GM12878 (cell line): ENCODE data around the gene S100A6. TPM values are rescaled to one million over a fixed set of nuclear protein-coding genes. Genes with fewer than 3 reads are reported as not detected.

Experiments used
- ATAC-seq: fragments of 200-7000 bp; cut with Tn5 transposase; 3 replicates; pipeline ENCODE4 v1.9.1; 2020; ENCODE audit warnings: mild to moderate bottlenecking, moderate library complexity
- BruUV-seq: library from RNA; stranded (reverse); fragments of 400-500 nt; replicated peaks from 2 replicates; lab custom pipeline; 2021; lab: Mats Ljungman, UMichigan
- CTCF ChIA-PET: fragments of 300-600 bp; sonication (Branson Sonifier 250); formaldehyde crosslinking; extraction: SDS; loops from one replicate; lab custom pipeline; 2021; ENCODE audit warnings: inconsistent platforms; lab: Yijun Ruan, JAX
- POLR2A ChIA-PET: fragments of 350-600 bp; formaldehyde crosslinking; extraction: SDS; loops from one replicate; lab custom pipeline; 2021; ENCODE audit warnings: inconsistent platforms; lab: Charles Lee
- RAD21 ChIA-PET: fragments of 300-600 bp; sonication (Branson Sonifier 250); formaldehyde crosslinking; loops from one replicate; lab custom pipeline; 2023; ENCODE audit warnings: antibody characterized with exemption; ENCODE audit not compliant: unreplicated experiment; lab: Charles Lee
- SMC1A ChIA-PET: fragments of 300-600 bp; sonication (Branson Sonifier 250); formaldehyde crosslinking; loops from one replicate; lab custom pipeline; 2023; ENCODE audit not compliant: unreplicated experiment, uncharacterized antibody; lab: Charles Lee
- DNase-seq: peaks from one replicate; pipeline ENCODE4 v3.0.0-alpha.2; 2011; ENCODE audit warnings: low read depth, low spot score
- FAIRE-seq: peaks from 3 replicates; lab custom pipeline; 2011; peaks lifted over from hg19 to GRCh38; lab: Jason Lieb, UNC
- H2AFZ ChIP-seq: 2 replicates; pipeline ENCODE4 v1.6.0; 2011; ENCODE audit warnings: low read depth, low read length, control low read depth; ENCODE audit not compliant: control insufficient read depth
- H3K27ac ChIP-seq: 2 replicates; pipeline ENCODE4 v1.5.1; 2011; ENCODE audit warnings: control low read depth; ENCODE audit not compliant: control insufficient read depth, insufficient read depth
- H3K27me3 ChIP-seq, 2 experiments: replicated peaks in 1 of 2; 2 replicates each; pipeline versions ENCODE4 v1.6.0 to v1.6.1; 2011; ENCODE audit warnings: low read length in 1 of 2; ENCODE audit not compliant: control insufficient read depth in 2 of 2, insufficient read depth in 2 of 2
- H3K36me3 ChIP-seq, 2 experiments: 2 replicates each; pipeline ENCODE4 v1.5.1; 2011; ENCODE audit warnings: low read length in 1 of 2; ENCODE audit not compliant: control insufficient read depth in 2 of 2, insufficient read depth in 2 of 2
- H3K4me1 ChIP-seq: 2 replicates; pipeline ENCODE4 v1.6.1; 2011; ENCODE audit warnings: mild to moderate bottlenecking, low read length, moderate library complexity, mixed read lengths; ENCODE audit not compliant: control insufficient read depth, insufficient read depth
- H3K4me2 ChIP-seq: 2 replicates; pipeline ENCODE4 v1.6.0; 2011; ENCODE audit warnings: control low read depth; ENCODE audit not compliant: control insufficient read depth, insufficient read depth
- H3K4me3 ChIP-seq: fragments of 200-600 bp; sonication (generic); 2 replicates; pipeline ENCODE4 v1.5.1; 2016
- H3K79me2 ChIP-seq: 2 replicates; pipeline ENCODE4 v1.6.0; 2011; ENCODE audit warnings: low read length; ENCODE audit not compliant: control insufficient read depth, insufficient read depth
- H3K9ac ChIP-seq: 2 replicates; pipeline ENCODE4 v1.8.0; 2011; ENCODE audit warnings: low read length, control low read depth, mixed read lengths; ENCODE audit not compliant: control insufficient read depth, insufficient read depth
- H3K9me3 ChIP-seq: replicated peaks from 3 replicates; pipeline ENCODE4 v1.5.1; 2011; ENCODE audit warnings: mild to moderate bottlenecking, low read length; ENCODE audit not compliant: control insufficient read depth, insufficient read depth
- H4K20me1 ChIP-seq: 2 replicates; pipeline ENCODE4 v1.6.0; 2011; ENCODE audit not compliant: control insufficient read depth, insufficient read depth
- NFIC ChIP-seq: IDR thresholded peaks from 2 replicates; pipeline ENCODE4 v1.6.1; 2012; ENCODE audit warnings: low read depth, mild to moderate bottlenecking, inconsistent platforms, low read length, moderate library complexity
- TARDBP ChIP-seq: IDR thresholded peaks from 2 replicates; pipeline ENCODE4 v1.6.1; 2016; ENCODE audit warnings: borderline replicate concordance
- YY1 ChIP-seq: IDR thresholded peaks from 2 replicates; pipeline ENCODE4 v1.6.1; 2011; ENCODE audit warnings: low read depth, mild to moderate bottlenecking, low read length
- ZNF622 ChIP-seq: fragments of 450-650 bp; IDR thresholded peaks from 2 replicates; pipeline ENCODE4 v1.6.1; 2017; ENCODE audit warnings: mild to moderate bottlenecking, inconsistent platforms
- WGBS: methylation state at CpG from one replicate; pipeline ENCODE4 v1.1.6; 2016; ENCODE audit warnings: low lambda C conversion rate; ENCODE audit not compliant: insufficient replicate concordance, insufficient coverage; ENCODE audit errors: missing lambda C conversion rate; 5-methylcytosine and 5-hydroxymethylcytosine counted together
- in situ Hi-C: fragments of 300-500 bp; cut with MboI; formaldehyde crosslinking; loops from 9 replicates; pipeline ENCODE4 v1.14.3; 2018; ENCODE audit warnings: mixed read lengths
- intact Hi-C: fragments of 100-400 bp; cut with micrococcal nuclease; formaldehyde crosslinking; loops from one replicate; pipeline ENCODE4 v1.14.2; 2022; ENCODE audit not compliant: unreplicated experiment
- polyA plus RNA-seq, 11 experiments: library from polyadenylated mRNA; depleted of rRNA in 4 of 11; unstranded in 6 of 11; stranded (reverse) in 5 of 11; fragments of >200 nt; fragmentation: Nextera tagmentation in 4 of 11; fragmentation: Illumina TruSeq in 1 of 11; extraction: Ambion mirVana in 4 of 11; extraction: Trizol in 1 of 11; gene quantifications; 1 replicate in 1 of 11; 2 replicates in 10 of 11; pipeline versions ENCODE4 v1.2.1 to v1.2.3, GENCODE V29; 2011 to 2016; ENCODE audit warnings: inconsistent platforms in 2 of 11, missing spikeins in 2 of 11, low read depth in 1 of 11
- total RNA-seq, 4 experiments: library from RNA; depleted of rRNA in 3 of 4; stranded (reverse); fragments of >200 nt in 3 of 4; fragmentation: Illumina TruSeq in 1 of 4; extraction: Trizol in 1 of 4; gene quantifications; 2 replicates each; pipeline versions ENCODE4 v1.2.1 to v1.2.3, GENCODE V29; 2013 to 2021
- TF ChIP-seq, protein P1 (sequence below): IDR thresholded peaks from 2 replicates; pipeline ENCODE4 v1.6.1; 2012; ENCODE audit warnings: low read depth, low read length, improper control_type of control experiment

S100A6 gene
- total and polyA plus RNA-seq, 10 of the 15 experiments (the other 5 are each of a cell fraction or from before 2014, with no cell fraction given), result 7.2 to 121 (median 45.7) TPM

DNA sequence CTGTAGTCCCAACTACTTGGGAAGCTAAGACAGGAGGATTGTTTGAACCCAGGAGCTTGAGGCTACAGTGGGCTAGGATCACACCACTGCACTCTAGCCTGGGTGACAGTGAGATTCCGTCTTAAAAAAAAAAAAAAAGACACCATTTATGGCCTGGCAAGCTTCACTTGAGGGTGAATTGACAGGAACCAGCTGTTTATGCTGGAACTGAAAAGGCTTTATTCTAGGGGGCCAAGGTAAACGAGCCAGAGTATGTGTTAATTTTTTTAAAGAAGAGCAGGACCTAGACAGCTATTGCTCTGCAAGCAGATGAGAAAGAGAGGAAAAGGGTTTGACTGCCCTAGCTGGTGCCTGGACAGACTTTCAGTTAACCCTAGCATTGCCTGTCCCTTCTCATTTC, 37.0 kb downstream of the S100A6 start:
- no peaks in the 10 kb centered on the region for H3K9me3 ChIP-seq
- H3K4me3 ChIP-seq, result no peak overlapping the region
- H2AFZ ChIP-seq, result no peak overlapping the region
- no peak overlapping the region for H3K27ac ChIP-seq
- no peak for FAIRE-seq
- H3K4me2 ChIP-seq, result no peak overlapping the region
- RAD21 ChIA-PET, result interaction anchor here (2.0 kb wide), 1 partner anchor 145 kb away, joined by 6 read pairs; no protein-coding TSS in a partner anchor
- no peak for ATAC-seq
- BruUV-seq, result no TSS peak
- H4K20me1 ChIP-seq, result no peaks in the 10 kb centered on the region
- in situ Hi-C loops, result loop anchor here (5.0 kb wide), 1 partner anchor 146 kb away; no protein-coding TSS in a partner anchor
- SMC1A ChIA-PET, result no interaction called here
- no peak for DNase-seq
- no peaks in the 10 kb centered on the region for H3K79me2 ChIP-seq
- POLR2A ChIA-PET, result no interaction called here
- peaks cover 3% of the 10 kb centered on the region; the same call in 1 of the 2 replicates for H3K4me1 ChIP-seq
- H3K36me3 ChIP-seq, result no peaks in the 10 kb centered on the region
- TF ChIP-seq, protein P1, sequence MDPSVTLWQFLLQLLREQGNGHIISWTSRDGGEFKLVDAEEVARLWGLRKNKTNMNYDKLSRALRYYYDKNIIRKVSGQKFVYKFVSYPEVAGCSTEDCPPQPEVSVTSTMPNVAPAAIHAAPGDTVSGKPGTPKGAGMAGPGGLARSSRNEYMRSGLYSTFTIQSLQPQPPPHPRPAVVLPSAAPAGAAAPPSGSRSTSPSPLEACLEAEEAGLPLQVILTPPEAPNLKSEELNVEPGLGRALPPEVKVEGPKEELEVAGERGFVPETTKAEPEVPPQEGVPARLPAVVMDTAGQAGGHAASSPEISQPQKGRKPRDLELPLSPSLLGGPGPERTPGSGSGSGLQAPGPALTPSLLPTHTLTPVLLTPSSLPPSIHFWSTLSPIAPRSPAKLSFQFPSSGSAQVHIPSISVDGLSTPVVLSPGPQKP, result no peak
- no peak for TF ChIP-seq ZNF622
- TF ChIP-seq NFIC, result no peak
- no peak for TF ChIP-seq YY1
- no peak for TF ChIP-seq TARDBP
- CTCF ChIA-PET, result interaction anchor here (1.0 to 8.0 kb wide), 7 partner anchors 9 to 147 kb away, joined by 3 to 326 read pairs (median 7); partner anchors contain the start of genes PGLYRP4 and S100A9
- 10% methylated on average over 2 of the region's 2 CpGs for WGBS
- H3K27me3 ChIP-seq, result no peaks in the 10 kb centered on the region; a peak in 1 of 4 replicates
- no peak overlapping the region for H3K9ac ChIP-seq
- intact Hi-C loops, result loop anchor here (5.0 kb wide), 1 partner anchor 96 kb away; no protein-coding TSS in a partner anchor
